Fibroblast of lung (primary cell): ENCODE data around the gene CTSD.

Source experiments
- EZH2 ChIP-seq: IDR thresholded peaks from 2 replicates; pipeline ENCODE4 v1.5.1; 2012; ENCODE audit warnings: low read length, control low read depth, mild to moderate bottlenecking; ENCODE audit errors: missing control alignments
- TF ChIP-seq, protein P1 (sequence below), 2 donors: IDR thresholded peaks in 1 of 2; conservative IDR thresholded peaks in 1 of 2; 1 replicate in 1 of 2; 2 replicates in 1 of 2; pipeline ENCODE4 v1.5.1; 2011 to 2012; ENCODE audit warnings: low read length in 2 of 2, control low read depth in 1 of 2, inconsistent platforms in 1 of 2, low read depth in 1 of 2, mild to moderate bottlenecking in 1 of 2

DNA sequence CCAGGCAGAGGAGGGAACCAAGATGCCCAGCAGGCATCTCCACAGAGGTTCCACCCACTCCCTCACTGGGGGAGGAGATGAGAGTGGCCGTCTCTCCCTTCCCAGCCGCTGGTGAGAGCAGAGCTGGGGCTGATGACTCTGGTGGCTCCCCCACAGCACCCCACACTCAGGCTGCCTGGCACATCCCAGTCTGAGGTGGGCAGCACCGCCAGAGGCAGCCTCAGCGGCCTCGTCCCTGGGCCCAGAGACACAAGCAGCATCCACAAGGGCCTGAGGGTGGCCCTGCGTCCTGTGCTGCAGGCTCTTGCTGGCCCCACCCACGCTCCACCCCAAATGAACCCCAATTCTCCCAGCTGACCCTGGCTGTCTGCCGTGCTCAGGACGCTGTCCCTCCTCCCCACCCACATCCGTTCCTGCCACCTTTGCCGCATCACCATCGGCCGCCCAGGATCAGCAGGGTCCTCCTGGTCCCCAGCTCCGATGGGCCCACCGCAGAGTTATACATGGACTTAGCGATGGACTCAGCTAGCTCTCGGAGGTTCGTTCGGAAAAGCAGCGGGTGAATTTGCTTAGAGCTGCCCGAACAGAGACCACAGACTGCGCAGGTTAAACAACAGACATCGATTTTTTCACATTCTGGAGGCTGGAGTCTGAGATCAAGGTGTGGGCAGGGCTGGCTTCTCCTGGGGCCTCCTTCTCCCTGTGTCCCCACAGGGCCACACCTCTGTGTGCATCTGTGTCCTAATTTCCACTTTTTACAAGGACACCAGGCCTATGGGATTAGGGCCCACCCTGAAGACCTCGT is 20.2 kb upstream of the CTSD start:
- TF ChIP-seq, protein P1, sequence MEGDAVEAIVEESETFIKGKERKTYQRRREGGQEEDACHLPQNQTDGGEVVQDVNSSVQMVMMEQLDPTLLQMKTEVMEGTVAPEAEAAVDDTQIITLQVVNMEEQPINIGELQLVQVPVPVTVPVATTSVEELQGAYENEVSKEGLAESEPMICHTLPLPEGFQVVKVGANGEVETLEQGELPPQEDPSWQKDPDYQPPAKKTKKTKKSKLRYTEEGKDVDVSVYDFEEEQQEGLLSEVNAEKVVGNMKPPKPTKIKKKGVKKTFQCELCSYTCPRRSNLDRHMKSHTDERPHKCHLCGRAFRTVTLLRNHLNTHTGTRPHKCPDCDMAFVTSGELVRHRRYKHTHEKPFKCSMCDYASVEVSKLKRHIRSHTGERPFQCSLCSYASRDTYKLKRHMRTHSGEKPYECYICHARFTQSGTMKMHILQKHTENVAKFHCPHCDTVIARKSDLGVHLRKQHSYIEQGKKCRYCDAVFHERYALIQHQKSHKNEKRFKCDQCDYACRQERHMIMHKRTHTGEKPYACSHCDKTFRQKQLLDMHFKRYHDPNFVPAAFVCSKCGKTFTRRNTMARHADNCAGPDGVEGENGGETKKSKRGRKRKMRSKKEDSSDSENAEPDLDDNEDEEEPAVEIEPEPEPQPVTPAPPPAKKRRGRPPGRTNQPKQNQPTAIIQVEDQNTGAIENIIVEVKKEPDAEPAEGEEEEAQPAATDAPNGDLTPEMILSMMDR (conservative IDR thresholded peaks at IDR 0.05 in 1 of 2, IDR thresholded peaks at IDR 0.05 in 1 of 2; ENCODE audit: low read depth in 1 of 2, low read length in 2 of 2), result no peak
- TF ChIP-seq EZH2, result no peak
